Germinal center (tissue), 1 donor: ENCODE data around the gene NPM1.
"Not testable (repeated sequence)": the region's sequence is repeated elsewhere in the genome, so short reads cannot be mapped to it uniquely, and the experiment has no call there.

Source experiments
- DNase-seq: peaks from one replicate; pipeline ENCODE4 v3.0.0; 2012; ENCODE audit warnings: mixed read lengths, low spot score

The NPM1 gene

DNA sequence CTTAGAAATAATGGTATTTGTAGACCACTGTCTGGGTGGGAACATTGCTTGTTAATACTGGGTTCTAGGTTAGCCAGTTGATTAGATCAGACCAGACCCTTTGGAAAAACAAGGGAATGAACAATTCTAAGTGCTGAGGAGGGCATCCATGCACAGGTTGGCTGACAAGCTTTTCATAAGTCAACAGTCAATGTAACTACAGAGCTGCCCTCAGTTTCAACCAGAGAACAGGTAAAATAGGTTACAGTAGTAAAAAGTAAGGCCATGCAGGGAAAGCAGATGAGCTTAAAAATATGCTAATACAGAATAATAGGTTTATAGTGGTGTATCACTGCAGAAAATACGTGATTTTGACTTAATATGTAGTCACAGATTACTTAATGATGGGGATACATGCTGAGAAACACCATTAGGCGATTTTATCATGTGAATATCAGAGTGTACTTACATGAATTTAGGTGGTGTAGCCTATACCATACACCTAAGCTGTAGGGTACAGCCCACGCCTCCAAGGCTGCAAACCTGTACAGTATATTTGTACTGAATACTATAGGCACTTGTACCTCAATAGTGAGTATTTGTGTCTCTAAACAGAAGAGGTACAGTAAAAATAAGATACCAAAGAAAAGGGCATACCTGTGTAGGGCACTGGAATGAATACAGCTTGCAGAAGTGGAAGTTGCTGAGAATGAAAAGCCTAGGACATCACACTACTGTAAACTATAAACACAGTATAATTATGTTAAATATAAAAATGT is 25.7 kb downstream of the NPM1 start:
- no peak for DNase-seq

DNA sequence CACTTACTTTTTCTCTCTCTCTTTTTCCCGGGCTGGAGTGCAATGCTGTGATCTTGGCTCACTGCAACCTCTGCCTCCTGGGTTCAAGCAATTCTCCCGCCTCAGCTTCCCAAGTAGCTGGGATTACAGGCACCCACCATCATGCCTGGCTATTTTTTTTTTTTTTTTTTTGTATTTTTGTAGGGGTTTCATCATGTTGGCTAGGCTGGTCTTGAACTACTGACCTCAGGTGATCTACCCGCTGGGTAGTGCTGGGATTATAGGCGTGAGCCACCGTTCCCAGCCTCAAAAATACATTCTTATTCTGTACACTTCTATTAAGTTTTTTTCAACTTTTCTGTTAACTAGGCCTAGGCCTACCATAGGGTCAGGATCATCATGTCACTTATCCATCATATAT is 26.3 kb downstream of the NPM1 start:
- not testable (repeated sequence) for DNase-seq

- DNase-seq, result no peak
Measured at GRCh38 chr5:171415115-171415730, 27.6 kb downstream of the NPM1 start.

DNA sequence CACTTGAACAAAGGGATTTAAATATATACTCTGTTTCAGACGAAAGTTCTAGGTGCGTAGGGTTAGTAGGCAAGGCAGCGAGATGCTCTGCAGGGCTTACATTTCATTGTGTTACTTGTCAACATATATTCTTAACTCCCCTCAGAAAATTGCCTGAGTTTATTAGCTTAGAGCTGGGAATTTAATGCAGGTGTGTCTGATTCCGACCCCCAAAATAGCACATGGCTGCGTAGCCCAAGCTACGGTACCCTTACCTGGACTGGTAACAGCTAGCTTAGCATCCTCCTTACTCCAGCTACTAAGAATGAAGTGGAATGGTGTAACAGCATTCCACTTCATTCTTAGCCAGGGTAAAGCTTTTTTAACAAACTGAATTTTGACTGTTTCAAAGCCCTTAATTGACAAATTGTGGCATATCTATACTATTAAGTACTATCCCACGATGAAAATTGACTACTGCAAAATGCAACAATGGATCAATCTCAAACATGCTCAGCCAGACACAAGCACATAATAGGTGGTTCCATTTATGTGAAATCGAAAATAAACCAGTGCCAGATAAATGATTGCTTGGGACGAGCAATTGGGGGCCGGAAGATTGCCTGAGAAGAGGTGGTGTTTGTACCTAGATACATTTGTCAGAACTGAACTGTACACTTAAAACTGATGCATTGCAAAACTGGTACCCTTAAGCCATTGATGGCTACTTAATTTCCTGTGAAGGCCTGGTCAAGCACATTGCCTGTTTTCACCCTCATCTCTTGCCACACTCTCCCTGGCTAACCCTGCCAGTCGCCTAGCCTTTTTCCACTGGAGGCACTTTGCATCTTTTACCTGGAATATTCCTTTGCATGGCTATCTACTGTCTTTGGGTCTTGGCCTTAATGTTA is 28.8 kb downstream of the NPM1 start:
- DNase-seq, result no peak

DNA sequence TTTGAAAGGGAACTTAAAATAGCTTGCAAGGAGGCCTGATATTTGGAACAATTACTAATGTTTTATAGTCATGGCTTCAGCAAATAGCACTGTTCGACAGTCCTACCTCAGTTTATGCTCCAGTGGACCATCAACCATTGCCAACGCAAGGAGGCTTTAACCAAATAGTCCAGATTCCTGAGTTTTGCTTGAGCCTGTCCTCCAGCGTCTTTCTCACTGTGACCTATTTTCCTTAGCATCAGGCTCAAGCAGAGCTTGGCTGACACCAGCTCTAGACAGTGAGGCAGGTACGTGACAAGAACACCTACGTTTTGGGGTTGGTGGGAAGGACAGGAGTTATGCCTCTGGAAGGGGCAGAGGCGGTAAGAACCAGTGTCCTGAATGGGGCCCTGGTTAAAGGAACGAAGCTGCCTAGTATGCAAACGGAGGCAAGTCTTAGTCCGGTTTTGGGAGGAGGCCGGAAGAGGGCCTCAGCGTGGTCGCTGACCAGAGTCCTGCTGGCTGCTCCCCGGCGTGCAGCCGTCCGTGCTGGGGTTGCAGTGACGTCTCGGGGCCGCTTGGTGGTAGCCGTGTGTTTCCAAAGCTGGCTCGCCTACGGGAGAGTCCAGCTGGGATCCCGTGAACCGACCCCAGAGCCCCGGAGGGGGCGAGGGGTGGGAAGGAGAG is 30.8 kb downstream of the NPM1 start:
- peak; percentile 79 for DNase-seq

GRCh38 chr5:171418982-171419687 is 31.5 kb downstream of the NPM1 start, which contains the start of gene FGF18:
TSS of gene FGF18 (plus strand) at chr5:171419647. CDS start at chr5:171420200, 553 bp downstream.
- peak; percentile 48 for DNase-seq

DNA sequence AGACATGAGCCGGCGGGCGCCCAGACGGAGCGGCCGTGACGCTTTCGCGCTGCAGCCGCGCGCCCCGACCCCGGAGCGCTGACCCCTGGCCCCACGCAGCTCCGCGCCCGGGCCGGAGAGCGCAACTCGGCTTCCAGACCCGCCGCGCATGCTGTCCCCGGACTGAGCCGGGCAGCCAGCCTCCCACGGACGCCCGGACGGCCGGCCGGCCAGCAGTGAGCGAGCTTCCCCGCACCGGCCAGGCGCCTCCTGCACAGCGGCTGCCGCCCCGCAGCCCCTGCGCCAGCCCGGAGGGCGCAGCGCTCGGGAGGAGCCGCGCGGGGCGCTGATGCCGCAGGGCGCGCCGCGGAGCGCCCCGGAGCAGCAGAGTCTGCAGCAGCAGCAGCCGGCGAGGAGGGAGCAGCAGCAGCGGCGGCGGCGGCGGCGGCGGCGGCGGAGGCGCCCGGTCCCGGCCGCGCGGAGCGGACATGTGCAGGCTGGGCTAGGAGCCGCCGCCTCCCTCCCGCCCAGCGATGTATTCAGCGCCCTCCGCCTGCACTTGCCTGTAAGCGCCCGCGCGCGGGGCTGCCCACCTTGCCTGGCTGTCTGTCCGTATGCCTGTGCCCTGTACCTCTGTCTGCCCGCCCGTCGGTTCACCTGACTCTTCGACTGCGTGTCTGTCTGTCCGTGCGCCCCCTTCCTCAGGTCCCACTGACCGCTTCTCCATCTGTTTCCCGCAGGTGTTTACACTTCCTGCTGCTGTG is 32.2 kb downstream of the NPM1 start:
- DNase-seq, result peak; percentile 48

- peak; percentile 15 for DNase-seq
Measured at GRCh38 chr5:171420431-171421241, 33.0 kb downstream of the NPM1 start.

- no peak for DNase-seq
Measured at GRCh38 chr5:171421331-171422262, 33.9 kb downstream of the NPM1 start.

- DNase-seq, result no peak
Measured at GRCh38 chr5:171422495-171422894, 34.8 kb downstream of the NPM1 start.

DNA sequence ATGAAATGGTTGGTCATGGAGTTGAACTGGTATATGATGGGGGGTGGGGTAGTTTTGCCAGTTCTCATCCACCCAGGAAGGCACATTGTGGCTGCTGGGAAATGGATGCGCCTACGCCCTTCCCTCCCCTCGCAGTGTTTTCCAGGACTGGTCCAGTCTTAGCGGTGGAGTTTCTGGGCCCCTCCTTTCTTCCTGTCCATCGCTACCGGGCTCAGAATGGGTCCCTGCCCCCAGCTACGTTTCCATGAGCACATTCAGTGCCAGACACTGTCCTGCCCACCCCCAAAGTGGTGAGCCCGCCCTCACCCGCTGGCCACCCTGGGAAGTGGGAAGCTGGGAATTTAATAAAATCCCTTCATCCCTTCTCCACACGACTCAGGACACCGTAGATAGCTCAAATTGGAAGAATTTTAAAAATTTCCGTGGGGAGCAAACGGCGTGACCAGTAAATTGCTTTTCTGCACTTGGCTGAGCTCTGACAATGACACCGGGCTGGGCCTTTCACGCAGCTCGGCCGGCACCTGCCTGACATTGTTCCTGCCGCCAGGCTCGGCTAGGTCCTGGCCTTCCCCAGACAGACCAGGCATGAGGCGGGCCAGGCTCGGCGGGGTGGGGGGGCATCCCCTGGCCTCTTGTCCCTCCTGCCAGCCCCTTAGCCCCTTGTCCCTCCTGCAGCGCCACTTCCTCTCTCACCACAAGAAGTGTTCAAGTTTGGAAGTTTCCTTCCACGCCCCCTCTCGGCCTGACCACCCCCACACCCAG is 35.4 kb downstream of the NPM1 start:
- DNase-seq, result no peak

DNA sequence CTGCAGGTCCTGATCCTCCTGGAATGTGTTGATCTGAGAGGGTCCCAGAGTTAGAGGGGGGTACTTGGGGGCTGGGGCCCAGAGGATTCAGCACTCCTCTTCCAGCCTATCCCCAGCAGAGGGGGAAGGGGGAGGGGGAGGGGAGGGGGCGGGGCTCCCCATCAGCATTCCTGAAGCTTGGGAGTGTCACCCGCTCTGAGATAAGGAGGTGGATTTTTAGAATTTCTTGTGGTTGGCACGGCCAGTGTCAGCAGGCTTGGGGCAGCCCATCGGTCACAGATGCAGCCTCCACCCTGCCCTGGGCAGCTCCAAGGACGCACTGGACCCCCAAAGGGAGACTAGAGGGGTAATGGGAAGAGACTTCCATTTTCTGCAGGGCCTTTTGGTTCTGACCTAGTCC is 37.1 kb downstream of the NPM1 start:
- no peak for DNase-seq

- DNase-seq, result no peak
Measured at GRCh38 chr5:171425596-171426244, 38.1 kb downstream of the NPM1 start.

DNA sequence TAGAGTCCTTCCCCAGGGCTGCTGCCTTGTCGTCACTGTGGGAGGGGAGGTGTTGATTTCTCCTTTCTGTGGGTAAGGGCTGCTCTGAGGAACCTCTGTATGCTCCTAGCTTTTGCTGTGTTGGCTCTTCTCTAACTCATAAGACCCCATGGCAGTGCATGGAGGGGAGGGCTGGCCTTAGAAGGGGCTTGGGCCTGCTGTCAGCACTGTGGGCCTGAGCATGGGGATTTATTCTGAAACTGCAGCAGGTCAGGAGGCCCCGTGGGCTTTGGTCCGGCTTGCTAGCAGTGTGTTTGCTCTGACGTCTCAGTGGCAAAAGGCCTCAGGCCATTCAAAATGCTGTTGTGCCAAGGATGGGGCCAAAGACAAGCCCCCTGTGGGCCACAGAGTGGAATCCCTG is 38.6 kb downstream of the NPM1 start:
- no peak for DNase-seq

- DNase-seq, result no peak
Measured at GRCh38 chr5:171426680-171427079, 39.0 kb downstream of the NPM1 start.

DNA sequence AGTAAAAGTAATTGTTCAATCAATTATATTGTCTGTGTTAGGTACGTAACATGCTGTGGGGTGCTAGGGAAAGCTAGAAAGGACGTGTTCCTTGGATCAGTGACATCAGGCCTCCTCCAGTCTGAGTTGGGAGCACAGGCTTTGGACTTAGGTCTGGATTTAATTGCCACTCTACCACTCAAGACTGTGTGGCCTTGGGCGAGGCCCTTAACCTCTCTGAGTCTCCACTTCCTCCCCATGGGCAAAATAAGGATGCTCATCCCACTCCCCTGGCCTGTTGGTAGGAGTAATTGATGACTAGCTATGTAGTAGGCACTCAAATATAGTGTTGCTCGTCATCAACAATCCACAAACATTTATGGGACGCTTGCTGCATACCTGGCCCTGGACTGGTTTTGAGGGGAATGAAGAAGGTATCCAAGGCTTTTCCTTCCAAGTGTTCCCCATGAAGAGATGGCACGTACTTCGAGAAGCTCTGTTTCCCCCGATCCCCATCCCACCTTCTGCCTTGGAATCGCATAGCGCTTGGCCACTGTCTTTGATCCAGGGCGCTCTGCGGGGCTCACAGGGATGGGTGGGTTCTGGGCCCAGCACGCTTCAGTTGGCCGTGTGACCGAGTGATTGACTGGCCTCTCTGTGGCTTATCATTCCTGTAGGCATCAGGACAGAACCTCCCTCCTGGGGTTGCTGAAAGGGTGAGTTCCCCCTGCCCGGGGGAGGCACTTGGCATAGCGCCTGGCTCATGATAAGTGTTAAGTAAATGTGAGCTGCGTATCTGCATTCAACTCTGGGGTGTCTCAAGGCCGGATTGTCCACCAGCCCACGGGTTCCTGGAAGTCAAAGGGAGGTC is 39.9 kb downstream of the NPM1 start:
- no peak for DNase-seq
